SW480 (cell line): ENCODE measurements around the gene CREB5.
A peak's percentile ranks its signal among the peaks of the same experiment; 100 is the strongest.
"Not testable (repeated sequence)": the region's sequence is repeated elsewhere in the genome, so short reads cannot be mapped to it uniquely, and the experiment has no call there.

Source experiments
- DNase-seq: peaks from one replicate; pipeline ENCODE4 v3.0.0-alpha.2; 2016; ENCODE audit warnings: low spot score

Gene CREB5

DNA sequence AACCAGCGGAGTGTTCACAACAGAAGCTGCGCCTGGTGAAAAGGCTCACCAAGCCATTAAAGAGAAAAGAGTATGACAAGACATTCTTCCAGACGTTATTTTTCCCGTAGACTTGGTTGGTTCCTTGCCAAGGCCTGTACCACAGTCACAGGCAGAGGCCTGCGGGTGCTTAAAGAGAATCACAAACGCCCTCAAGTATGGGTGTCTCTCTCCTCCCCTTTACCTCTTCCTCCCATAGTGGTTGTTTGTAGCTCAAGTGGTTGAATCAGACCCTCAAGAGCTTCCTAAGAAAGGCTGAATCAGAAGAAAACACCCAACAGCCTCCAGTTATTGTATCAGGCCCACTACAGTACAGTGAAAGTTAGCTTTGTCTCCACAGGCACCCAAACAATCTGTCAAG is 169.0 kb downstream of the CREB5 start:
- no peak for DNase-seq

- DNase-seq: no peak
These were observed 169.9 kb downstream of the CREB5 start for GRCh38 chr7:28582226-28582625.

GRCh38 chr7:28584235-28584634 is 171.9 kb downstream of the CREB5 start:
- DNase-seq: no peak

DNA sequence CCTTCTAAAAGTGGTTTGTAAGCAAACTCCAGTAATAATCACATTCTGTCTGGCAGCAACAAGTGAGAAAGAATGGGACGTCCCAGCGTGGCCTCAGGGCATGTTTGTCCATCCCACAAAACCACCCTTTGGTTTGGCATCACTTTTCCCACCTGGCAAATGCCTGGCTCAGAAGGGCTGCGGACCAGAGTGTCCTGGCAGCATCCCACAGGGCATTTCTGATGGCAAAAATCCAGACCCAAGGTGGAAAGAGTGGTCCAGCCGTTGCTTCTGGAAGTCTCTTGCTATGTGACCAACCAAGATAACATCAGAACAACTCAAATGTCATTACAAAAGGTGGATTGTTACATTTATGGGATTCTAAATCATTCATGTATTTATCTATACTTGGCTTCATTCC is 174.4 kb downstream of the CREB5 start:
- no peak for DNase-seq

GRCh38 chr7:28587211-28587610 is 174.9 kb downstream of the CREB5 start:
- peak; percentile 62 for DNase-seq

DNA sequence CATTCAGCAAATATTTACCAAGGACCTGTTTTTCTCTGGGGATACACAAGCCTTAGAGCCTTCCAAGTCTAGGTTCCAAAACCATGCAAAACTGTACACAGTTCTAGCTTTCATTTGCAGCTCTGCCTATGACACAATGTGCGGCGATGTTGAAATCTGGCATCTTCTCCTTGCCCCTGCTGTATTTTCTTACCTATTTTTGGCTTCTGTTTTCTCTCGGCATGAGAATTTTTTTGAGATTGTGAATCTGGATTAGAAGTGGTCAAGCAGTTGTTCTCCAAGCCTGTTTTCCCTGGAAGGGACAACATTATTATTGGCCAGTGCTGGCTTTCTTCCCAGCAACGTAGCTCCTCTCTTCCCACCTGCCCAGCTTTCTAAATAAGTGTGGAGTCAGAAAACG is 176.3 kb downstream of the CREB5 start:
- no peak for DNase-seq

DNA sequence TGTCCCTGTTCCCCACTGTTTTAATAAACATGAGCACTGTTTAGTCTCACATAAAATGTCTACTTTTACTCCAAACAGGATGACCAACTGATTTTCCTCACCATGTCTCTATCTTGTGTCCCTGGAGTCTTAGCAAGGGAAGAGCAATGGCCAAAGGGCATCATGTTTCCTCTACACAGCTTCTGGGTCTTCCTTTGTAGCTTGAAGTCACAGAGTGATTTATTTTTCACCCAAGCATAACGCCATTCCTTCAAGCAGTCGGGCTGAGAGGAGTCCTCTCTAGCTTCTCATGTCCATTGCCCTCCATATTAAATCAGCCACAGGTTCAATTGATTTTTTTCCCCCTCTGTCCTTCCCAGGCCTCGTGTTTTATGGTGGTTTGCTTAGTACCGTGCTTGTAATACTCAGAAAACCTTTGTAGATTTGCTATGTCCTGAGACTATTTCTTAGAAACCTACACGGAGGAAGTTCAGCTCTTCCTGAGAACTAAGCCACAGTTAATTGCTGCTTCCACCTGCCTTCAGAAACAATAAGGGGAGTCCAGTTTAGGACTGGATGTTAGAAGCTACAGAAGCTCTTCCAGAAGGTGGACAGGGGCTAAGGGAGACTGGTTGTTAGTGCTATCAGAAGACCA is 178.8 kb downstream of the CREB5 start:
- DNase-seq: no peak

- DNase-seq: no peak
These were observed 179.5 kb downstream of the CREB5 start for GRCh38 chr7:28591725-28592349.

- DNase-seq: no peak
These were observed 180.5 kb downstream of the CREB5 start for GRCh38 chr7:28592861-28593260.

GRCh38 chr7:28595076-28595475 is 182.8 kb downstream of the CREB5 start:
- no peak for DNase-seq

- DNase-seq: no peak
These were observed 183.5 kb downstream of the CREB5 start for GRCh38 chr7:28595801-28596200.

- no peak for DNase-seq
These were observed 184.1 kb downstream of the CREB5 start for GRCh38 chr7:28596245-28596935.

- no peak for DNase-seq
These were observed 185.0 kb downstream of the CREB5 start for GRCh38 chr7:28597284-28597683.

DNA sequence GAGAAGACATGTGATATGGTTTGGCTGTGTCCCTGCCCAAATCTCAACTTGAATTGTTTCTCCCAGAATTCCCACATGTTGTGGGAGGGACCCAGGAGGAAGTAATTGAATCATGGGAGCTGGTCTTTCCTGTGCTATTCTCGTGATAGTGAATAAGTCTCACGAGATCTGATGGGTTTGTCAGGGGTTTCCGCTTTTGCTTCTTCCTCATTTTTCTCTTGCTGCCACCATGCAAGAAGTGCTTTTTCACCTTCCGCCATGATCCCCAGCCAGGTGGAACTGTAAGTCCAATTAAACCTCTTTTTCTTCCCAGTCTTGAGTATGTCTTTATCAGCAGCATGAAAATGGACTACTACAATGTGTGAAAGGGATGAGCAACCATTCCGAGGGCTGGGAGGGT is 185.7 kb downstream of the CREB5 start:
- DNase-seq: not testable (repeated sequence)

DNA sequence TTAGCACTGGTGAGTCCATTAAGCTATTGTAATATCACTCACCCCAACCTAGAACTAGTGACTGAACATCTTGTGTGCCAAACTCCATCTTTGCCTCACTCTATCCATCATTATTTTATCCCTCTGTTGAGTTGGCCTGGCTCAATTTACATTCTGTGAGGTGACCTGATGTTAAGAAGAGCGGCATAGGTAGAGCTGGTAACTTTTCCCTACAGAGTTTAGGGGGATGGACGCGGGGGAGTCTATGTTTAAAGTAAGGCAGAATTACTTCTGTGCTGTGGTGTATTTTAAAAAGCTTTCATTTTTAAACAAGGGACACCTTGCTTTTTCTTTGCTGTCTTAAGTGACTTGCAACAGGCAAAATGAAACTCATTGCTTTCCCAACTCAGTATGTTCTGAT is 186.3 kb downstream of the CREB5 start:
- no peak for DNase-seq

DNA sequence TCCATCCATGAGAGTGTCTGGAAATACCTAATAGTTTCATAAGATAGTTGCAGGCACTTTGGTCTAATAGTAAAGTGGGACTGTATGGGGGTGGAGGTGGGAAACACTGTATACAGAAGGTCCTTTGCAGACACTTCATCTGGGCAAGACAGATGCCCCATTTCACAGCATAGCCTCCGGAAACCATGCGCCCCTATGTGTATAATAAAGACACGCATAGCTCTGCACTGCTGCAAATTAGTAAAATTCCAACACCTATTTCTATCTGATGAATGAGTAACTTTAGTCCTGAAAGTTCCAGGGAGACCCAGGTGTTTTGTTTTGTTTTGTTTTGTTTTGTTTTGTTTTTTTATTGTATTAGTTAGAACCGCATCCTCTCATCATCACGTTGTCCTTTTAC is 187.1 kb downstream of the CREB5 start:
- DNase-seq: no peak

DNA sequence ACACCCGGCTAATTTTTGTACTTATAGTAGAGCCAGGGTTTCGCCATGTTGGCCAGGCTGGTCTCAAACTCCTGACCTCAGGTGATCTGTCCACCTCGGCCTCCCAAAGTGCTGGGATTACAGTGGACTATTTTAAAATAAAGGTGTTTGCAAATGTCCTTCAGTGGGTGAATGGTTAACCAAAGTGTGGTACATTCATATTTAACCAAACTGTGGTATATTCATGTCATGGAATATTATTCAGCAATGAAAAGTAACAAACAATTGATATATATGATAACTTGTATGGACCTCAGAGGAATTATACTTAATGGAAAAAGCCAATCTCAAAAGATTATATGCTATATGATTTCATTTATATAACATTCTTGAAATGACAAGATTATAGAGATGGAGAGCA is 190.0 kb downstream of the CREB5 start:
- DNase-seq: no peak

DNA sequence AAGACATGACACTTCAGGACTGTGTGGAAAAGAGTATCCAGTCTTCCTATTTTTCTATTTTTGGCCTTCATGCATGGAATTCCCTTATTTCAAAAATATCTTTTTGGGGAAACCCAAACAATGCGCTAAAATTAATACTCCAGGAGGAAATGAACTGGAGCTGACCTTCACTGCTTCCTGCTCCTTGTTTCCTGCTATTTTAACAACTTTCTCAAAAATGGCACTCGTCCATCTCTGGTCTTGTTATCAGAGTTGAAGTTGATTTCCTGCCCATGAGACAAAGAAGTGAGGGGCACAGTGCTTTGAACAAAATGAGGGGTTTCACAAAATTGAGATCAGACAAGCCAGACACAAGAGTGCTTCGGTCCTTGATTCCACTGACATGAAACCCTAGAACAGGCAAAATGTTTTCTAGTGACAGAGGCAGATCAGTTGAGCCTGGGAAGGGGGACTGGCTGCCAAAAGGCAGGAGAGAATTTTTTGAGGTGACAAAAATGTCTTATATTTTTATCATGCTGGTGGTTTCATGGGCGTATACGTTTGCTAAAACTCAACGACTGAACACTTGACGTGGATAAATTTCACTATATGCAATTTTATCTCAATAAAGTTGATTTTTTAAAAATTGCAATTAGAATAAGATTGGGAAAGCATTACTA is 193.2 kb downstream of the CREB5 start:
- no peak for DNase-seq

DNA sequence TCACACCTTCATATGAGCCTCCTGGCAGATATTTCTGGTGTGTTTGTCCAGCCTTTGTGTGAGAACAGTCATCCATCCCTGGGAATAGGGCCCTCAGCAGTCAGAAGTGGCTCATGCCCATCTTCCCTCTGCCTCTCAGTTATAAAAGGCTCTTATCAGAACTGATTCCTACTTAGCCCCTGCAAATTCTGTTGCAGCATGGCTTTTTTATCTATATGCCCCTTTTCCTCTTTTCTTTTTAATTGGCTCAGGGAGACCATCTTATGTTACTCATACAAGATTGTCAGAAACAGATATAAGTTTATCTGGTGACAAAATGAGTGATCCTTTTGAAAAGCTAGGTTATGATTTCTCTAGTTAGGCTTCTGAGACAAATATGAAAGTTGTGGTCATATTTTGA is 194.1 kb downstream of the CREB5 start:
- DNase-seq: no peak

- no peak for DNase-seq
These were observed 195.5 kb downstream of the CREB5 start for GRCh38 chr7:28607855-28608193.

GRCh38 chr7:28608237-28608656 is 195.9 kb downstream of the CREB5 start:
- no peak for DNase-seq

GRCh38 chr7:28608731-28609130 is 196.4 kb downstream of the CREB5 start:
- no peak for DNase-seq

DNA sequence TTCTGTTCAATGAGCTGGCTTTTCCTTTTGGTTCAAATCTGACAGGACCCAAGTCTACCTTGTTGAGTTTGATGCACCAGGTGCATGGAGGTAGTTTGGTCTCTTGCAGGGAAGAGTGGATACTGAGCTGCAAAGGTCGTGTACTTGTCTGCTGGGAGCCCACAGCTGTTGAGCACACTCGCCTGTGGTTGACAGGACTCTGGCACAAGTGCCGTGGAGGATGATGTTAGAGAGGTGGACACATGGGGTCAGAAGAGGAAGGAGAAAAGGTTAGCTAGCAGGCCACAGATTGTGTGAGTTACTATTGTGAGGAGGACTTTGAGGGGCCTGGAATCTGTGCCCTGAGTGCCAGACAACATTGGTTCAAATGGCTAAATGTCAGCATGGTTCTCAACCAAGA is 197.3 kb downstream of the CREB5 start:
- DNase-seq: no peak
